KMS-11 (cell line): Measurements from ENCODE around the gene BIN1.

Experiments
- H2AFZ ChIP-seq: fragments of 200-600 bp; sonication (generic); 2 replicates; pipeline ENCODE4 v1.6.1; 2016; ENCODE audit warnings: antibody characterized with exemption, mixed run types, low read depth
- H3K27ac ChIP-seq: fragments of 200-600 bp; sonication (generic); 2 replicates; pipeline ENCODE4 v1.6.1; 2016; ENCODE audit warnings: mild to moderate bottlenecking, mixed run types
- H3K27me3 ChIP-seq: fragments of 200-600 bp; sonication (generic); 2 replicates; pipeline ENCODE4 v1.6.1; 2017; ENCODE audit warnings: mild to moderate bottlenecking, low read depth, mixed run types, moderate library complexity; ENCODE audit not compliant: insufficient read depth
- H3K36me3 ChIP-seq: fragments of 200-600 bp; sonication (generic); 2 replicates; pipeline ENCODE4 v1.6.1; 2017; ENCODE audit warnings: mild to moderate bottlenecking, mixed run types; ENCODE audit not compliant: insufficient read depth
- H3K4me1 ChIP-seq: fragments of 200-600 bp; sonication (generic); 2 replicates; pipeline ENCODE4 v1.6.1; 2016; ENCODE audit warnings: mild to moderate bottlenecking, low read depth, mixed run types; ENCODE audit not compliant: poor library complexity, severe bottlenecking
- H3K4me2 ChIP-seq: fragments of 200-600 bp; sonication (generic); 2 replicates; pipeline ENCODE4 v1.7.0; 2016; ENCODE audit warnings: mild to moderate bottlenecking, mixed run types
- H3K4me3 ChIP-seq: fragments of 200-600 bp; sonication (generic); IDR thresholded peaks from 2 replicates; pipeline ENCODE4 v1.6.1; 2017; ENCODE audit warnings: low read depth, low read length, mixed read lengths; ENCODE audit not compliant: insufficient read depth
- H3K79me2 ChIP-seq: fragments of 200-600 bp; sonication (generic); 2 replicates; pipeline ENCODE4 v1.6.1; 2016; ENCODE audit warnings: low read depth, mixed run types; ENCODE audit not compliant: insufficient read depth
- H3K9ac ChIP-seq: fragments of 200-600 bp; sonication (generic); 2 replicates; pipeline ENCODE4 v1.6.1; 2016; ENCODE audit warnings: mild to moderate bottlenecking, mixed run types
- H4K20me1 ChIP-seq: fragments of 200-600 bp; sonication (generic); 2 replicates; pipeline ENCODE4 v1.6.1; 2016; ENCODE audit warnings: mild to moderate bottlenecking, mixed run types; ENCODE audit not compliant: insufficient read depth
- CTCF ChIP-seq: fragments of 200-600 bp; sonication (generic); conservative IDR thresholded peaks from 2 replicates; pipeline ENCODE4 v1.6.1; 2017; ENCODE audit warnings: low read depth, mild to moderate bottlenecking, antibody characterized with exemption, low read length, moderate library complexity, mixed read lengths

BIN1 gene

GRCh38 chr2:127048618-127048935, 58.4 kb downstream of the BIN1 start:
- Histone ChIP-seq H3K27me3 (no peaks in the 10 kb centered on the region), H3K4me2 (no peak overlapping the region), H3K36me3 (no peaks in the 10 kb centered on the region), H3K9ac (no peak overlapping the region), H3K4me1 (no peaks in the 10 kb centered on the region), H3K27ac (no peak overlapping the region), H3K79me2 (no peaks in the 10 kb centered on the region), H4K20me1 (no peaks in the 10 kb centered on the region), H2AFZ (no peak overlapping the region), H3K4me3 (no peak overlapping the region)
- TF ChIP-seq CTCF, result no peak

GRCh38 chr2:127047716-127048617, 59.0 kb downstream of the BIN1 start:
- Histone ChIP-seq H3K36me3 (no peaks in the 10 kb centered on the region), H4K20me1 (no peaks in the 10 kb centered on the region), H3K79me2 (no peaks in the 10 kb centered on the region), H3K4me1 (no peaks in the 10 kb centered on the region), H3K4me3 (no peak overlapping the region), H3K4me2 (no peak overlapping the region), H3K27ac (no peak overlapping the region), H3K27me3 (no peaks in the 10 kb centered on the region), H3K9ac (no peak overlapping the region), H2AFZ (no peak overlapping the region)
- TF ChIP-seq CTCF, result no peak

GRCh38 chr2:127047054-127047453, 59.9 kb downstream of the BIN1 start:
- Histone ChIP-seq H4K20me1 (no peaks in the 10 kb centered on the region), H3K4me2 (no peak overlapping the region), H3K27me3 (no peaks in the 10 kb centered on the region), H3K27ac (no peak overlapping the region), H3K79me2 (no peaks in the 10 kb centered on the region), H3K4me3 (no peak overlapping the region), H3K4me1 (no peaks in the 10 kb centered on the region), H2AFZ (no peak overlapping the region), H3K36me3 (no peaks in the 10 kb centered on the region), H3K9ac (no peak overlapping the region)
- TF ChIP-seq CTCF, result no peak

DNA sequence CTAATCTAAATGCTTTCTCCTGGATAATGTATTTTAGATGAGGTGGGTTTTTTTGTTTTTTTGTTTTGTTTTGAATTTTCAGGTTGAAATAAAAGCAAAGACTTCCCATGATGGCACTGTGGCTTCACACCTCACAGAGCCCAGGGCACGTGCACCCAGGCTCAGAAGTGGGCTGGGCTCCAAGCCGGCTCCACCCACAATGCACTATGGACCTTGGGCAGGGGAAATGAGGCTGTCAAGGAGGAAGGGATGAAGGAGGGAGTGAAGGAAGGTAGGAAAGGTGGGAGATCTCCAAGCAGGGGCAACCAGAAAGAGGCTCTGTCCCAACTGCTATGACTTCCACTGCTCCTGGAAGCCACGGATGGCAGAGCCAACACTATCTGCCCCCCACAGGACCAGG, 60.4 kb downstream of the BIN1 start:
- H3K9ac ChIP-seq, result no peak overlapping the region
- H3K79me2 ChIP-seq, result no peaks in the 10 kb centered on the region
- H3K4me1 ChIP-seq, result no peaks in the 10 kb centered on the region
- TF ChIP-seq CTCF, result no peak
- H4K20me1 ChIP-seq, result no peaks in the 10 kb centered on the region
- H3K4me2 ChIP-seq, result no peak overlapping the region
- no peak overlapping the region for H3K4me3 ChIP-seq
- no peak overlapping the region for H2AFZ ChIP-seq
- no peaks in the 10 kb centered on the region for H3K36me3 ChIP-seq
- H3K27ac ChIP-seq, result no peak overlapping the region
- H3K27me3 ChIP-seq, result no peaks in the 10 kb centered on the region
